Activated CD8-positive, alpha-beta T cell treated with anti-CD3 and anti-CD28 coated beads, Interleukin-2, amount 10 ng/mL, durations not matched to agents 7 days and 5 days (primary cell): ENCODE results near the gene FGFRL1. TPM values are rescaled to one million over a fixed set of nuclear protein-coding genes. Genes with fewer than 3 reads are reported as not detected.
"Not testable (repeated sequence)": the region's sequence is repeated elsewhere in the genome, so short reads cannot be mapped to it uniquely, and the experiment has no call there.

Source experiments
- ATAC-seq: fragments of 150-1000 bp; cut with Tn5 transposase; one replicate; pipeline ENCODE4 v1.10.0; 2021; ENCODE audit warnings: moderate library complexity
- CTCF ChIA-PET: fragments of 350-600 bp; sonication (Branson Sonifier 250); formaldehyde crosslinking; loops from one replicate; lab custom pipeline; 2021; ENCODE audit warnings: antibody characterized with exemption; lab: Charles Lee
- POLR2A ChIA-PET: fragments of 350-600 bp; sonication (Branson Sonifier 250); formaldehyde crosslinking; loops from one replicate; lab custom pipeline; 2021; ENCODE audit warnings: antibody characterized with exemption; lab: Charles Lee
- DNase-seq: peaks from one replicate; pipeline ENCODE4 v3.0.0-alpha.2; 2020
- H3K27ac Mint-ChIP-seq: one replicate; pipeline ENCODE4 v1.8.0; 2021; ENCODE audit warnings: mild to moderate bottlenecking, mixed read lengths
- H3K27me3 Mint-ChIP-seq: one replicate; pipeline ENCODE4 v1.8.0; 2021; ENCODE audit warnings: low read depth, mixed read lengths
- H3K36me3 Mint-ChIP-seq: one replicate; pipeline ENCODE4 v1.8.0; 2021; ENCODE audit warnings: low read depth, mixed read lengths
- H3K4me1 Mint-ChIP-seq: one replicate; pipeline ENCODE4 v1.8.0; 2021; ENCODE audit warnings: low read depth, mixed read lengths
- H3K4me3 Mint-ChIP-seq: one replicate; pipeline ENCODE4 v1.8.0; 2021; ENCODE audit warnings: mild to moderate bottlenecking, mixed read lengths
- H3K9me3 Mint-ChIP-seq: one replicate; pipeline ENCODE4 v1.8.0; 2022; ENCODE audit warnings: mixed read lengths; ENCODE audit not compliant: insufficient read depth
- total RNA-seq, 2 experiments: library from RNA; stranded (reverse); gene quantifications; one replicate each; pipeline ENCODE4 v1.2.3, GENCODE V29; 2021

FGFRL1 gene
- total RNA-seq, 2 experiments from 2014 or later, result 8.1 to 10.1 TPM

- Mint-ChIP-seq H3K27me3 (peaks cover 13% of the 10 kb centered on the region), H3K36me3 (no peaks in the 10 kb centered on the region), H3K4me1 (peaks cover 5% of the 10 kb centered on the region), H3K4me3 (no peak overlapping the region), H3K9me3 (no peaks in the 10 kb centered on the region), H3K27ac (no peak overlapping the region)
- CTCF ChIA-PET, result no interaction called here
- POLR2A ChIA-PET, result no interaction called here
- DNase-seq, result no peak
- ATAC-seq, result no peak
These were observed 39.2 kb downstream of the FGFRL1 start for GRCh38 chr4:1050486-1051213.

DNA sequence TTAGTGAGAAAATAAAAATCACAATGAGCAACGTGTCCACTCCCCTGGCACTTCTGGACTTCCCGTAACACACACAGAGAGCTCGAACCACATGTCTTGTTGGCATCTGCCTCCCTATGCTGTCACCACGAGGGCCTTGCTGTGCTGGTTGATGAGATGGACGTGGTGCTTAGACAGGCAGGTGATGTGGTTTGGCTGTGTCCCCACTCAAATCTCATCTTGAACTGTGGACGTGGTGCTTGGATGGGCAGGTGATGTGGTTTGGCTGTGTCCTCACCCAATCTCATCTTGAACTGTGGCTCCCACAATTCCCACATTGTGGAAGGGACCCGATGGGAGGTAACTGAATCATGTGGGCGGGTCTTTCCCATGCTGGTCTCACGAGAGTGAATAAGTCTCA, 40.0 kb downstream of the FGFRL1 start:
- Mint-ChIP-seq H3K27me3 (peaks cover 13% of the 10 kb centered on the region), H3K27ac (no peak overlapping the region), H3K36me3 (no peaks in the 10 kb centered on the region), H3K9me3 (no peaks in the 10 kb centered on the region), H3K4me1 (peaks cover 13% of the 10 kb centered on the region), H3K4me3 (no peak overlapping the region)
- no peak for ATAC-seq
- DNase-seq, result no peak
- CTCF ChIA-PET, result no interaction called here
- POLR2A ChIA-PET, result no interaction called here

- CTCF ChIA-PET, result no interaction called here
- Mint-ChIP-seq H3K27me3 (peaks cover 9% of the 10 kb centered on the region), H3K4me1 (peaks cover 12% of the 10 kb centered on the region), H3K36me3 (no peaks in the 10 kb centered on the region), H3K27ac (no peak overlapping the region), H3K4me3 (no peak overlapping the region), H3K9me3 (no peaks in the 10 kb centered on the region)
- no peak for ATAC-seq
- POLR2A ChIA-PET, result no interaction called here
- no peak for DNase-seq
These were observed 40.8 kb downstream of the FGFRL1 start for GRCh38 chr4:1052231-1052671.

DNA sequence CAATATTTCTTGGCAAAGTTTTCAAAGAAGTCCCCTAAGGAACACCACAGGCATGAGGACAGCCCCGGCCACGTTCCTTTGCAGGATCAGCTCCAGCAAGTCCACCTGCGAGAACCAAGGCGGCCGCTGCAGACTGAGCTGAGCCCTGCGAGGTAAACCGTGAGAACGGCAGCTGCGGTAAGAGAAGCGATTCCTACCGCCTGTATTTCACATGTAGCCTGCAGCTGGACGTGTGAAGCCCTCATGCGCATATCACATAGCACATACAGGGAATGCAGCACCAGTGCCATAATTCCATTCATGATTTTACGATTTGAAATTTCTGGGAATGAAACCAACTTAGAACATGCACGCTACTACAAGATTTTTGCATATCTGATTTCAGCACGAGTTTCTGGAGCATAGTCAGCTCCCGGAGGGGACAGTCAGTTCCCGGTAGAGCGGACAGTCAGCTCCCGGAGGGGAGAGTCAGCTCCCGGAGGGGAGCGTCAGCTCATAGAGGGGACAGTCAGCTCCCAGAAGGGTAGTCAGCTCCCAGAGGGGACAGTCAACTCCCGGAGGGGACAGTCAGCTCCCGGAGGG, 41.7 kb downstream of the FGFRL1 start:
- DNase-seq (no peak), ATAC-seq (no peak)
- Mint-ChIP-seq H3K4me1 (peaks cover 12% of the 10 kb centered on the region), H3K36me3 (no peaks in the 10 kb centered on the region), H3K9me3 (no peaks in the 10 kb centered on the region), H3K4me3 (no peak overlapping the region), H3K27me3 (peaks cover 8% of the 10 kb centered on the region), H3K27ac (no peak overlapping the region)
- POLR2A ChIA-PET, result interaction anchor here (0.6 kb wide), 1 partner anchor 174 kb away, joined by 4 read pairs; no protein-coding TSS in a partner anchor
- CTCF ChIA-PET, result no interaction called here

DNA sequence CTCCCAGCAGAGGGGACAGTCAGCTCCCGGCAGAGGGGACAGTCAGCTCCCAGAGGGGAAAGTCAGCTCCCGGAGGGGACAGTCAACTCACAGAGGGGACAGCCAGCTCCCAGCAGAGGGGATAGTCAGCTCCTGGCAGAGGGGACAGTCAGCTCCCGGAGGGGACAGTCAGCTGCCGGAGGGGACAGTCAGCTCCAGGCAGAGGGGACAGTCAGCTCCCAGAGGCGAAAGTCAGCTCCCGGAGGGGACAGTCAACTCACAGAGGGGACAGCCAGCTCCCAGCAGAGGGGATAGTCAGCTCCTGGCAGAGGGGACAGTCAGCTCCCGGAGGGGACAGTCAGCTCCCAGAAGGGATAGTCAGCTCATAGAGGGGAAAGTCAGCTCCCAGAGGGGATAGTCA, 42.5 kb downstream of the FGFRL1 start:
- ATAC-seq, H3K9me3 Mint-ChIP-seq, H3K4me3 Mint-ChIP-seq, CTCF ChIA-PET, H3K27me3 Mint-ChIP-seq, DNase-seq, H3K36me3 Mint-ChIP-seq, H3K27ac Mint-ChIP-seq: not testable (repeated sequence)
- POLR2A ChIA-PET, result interaction anchor here (0.6 kb wide), 1 partner anchor 175 kb away, joined by 4 read pairs; no protein-coding TSS in a partner anchor
- H3K4me1 Mint-ChIP-seq, result peaks cover 12% of the 10 kb centered on the region

- CTCF ChIA-PET, result interaction anchor here (1.5 kb wide), 1 partner anchor 20 kb away, joined by 4 read pairs; no protein-coding TSS in a partner anchor
- POLR2A ChIA-PET, H3K27ac Mint-ChIP-seq, H3K9me3 Mint-ChIP-seq, H3K4me3 Mint-ChIP-seq, H3K27me3 Mint-ChIP-seq, DNase-seq, ATAC-seq, H3K36me3 Mint-ChIP-seq: not testable (repeated sequence)
- H3K4me1 Mint-ChIP-seq, result peaks cover 12% of the 10 kb centered on the region
These were observed 43.3 kb downstream of the FGFRL1 start for GRCh38 chr4:1054696-1055242.

- H3K9me3 Mint-ChIP-seq, H3K27me3 Mint-ChIP-seq, H3K36me3 Mint-ChIP-seq, DNase-seq, POLR2A ChIA-PET: not testable (repeated sequence)
- Mint-ChIP-seq H3K4me3 (peak overlapping the region; percentile 55), H3K4me1 (peaks cover 12% of the 10 kb centered on the region), H3K27ac (peak overlapping the region; percentile 84)
- ATAC-seq, result peak; percentile 45
- CTCF ChIA-PET, result interaction anchor here (1.0 to 1.5 kb wide), 2 partner anchors 18 to 19 kb away, joined by 4 to 6 read pairs; no protein-coding TSS in a partner anchor
These were observed 43.8 kb downstream of the FGFRL1 start for GRCh38 chr4:1055243-1055701.

- CTCF ChIA-PET, result interaction anchor here (1.0 to 1.5 kb wide), 2 partner anchors 17 to 18 kb away, joined by 4 to 6 read pairs; no protein-coding TSS in a partner anchor
These were observed 44.5 kb downstream of the FGFRL1 start for GRCh38 chr4:1055721-1056590.

GRCh38 chr4:1056671-1057402, 45.4 kb downstream of the FGFRL1 start:
- DNase-seq, result no peak
- Mint-ChIP-seq H3K36me3 (no peaks in the 10 kb centered on the region), H3K9me3 (no peaks in the 10 kb centered on the region), H3K4me1 (peaks cover 12% of the 10 kb centered on the region), H3K4me3 (no peak overlapping the region), H3K27me3 (peaks cover 8% of the 10 kb centered on the region), H3K27ac (no peak overlapping the region)
- no peak for ATAC-seq
- ChIA-PET CTCF (interaction anchor here (0.7 kb wide), 1 partner anchor 393 kb away, joined by 3 read pairs; no protein-coding TSS in a partner anchor), POLR2A (no interaction called here)

More at GRCh38 chr4:1055721-1056590, 44.5 kb downstream of the FGFRL1 start:
- peaks cover 12% of the 10 kb centered on the region for H3K4me1 Mint-ChIP-seq
- peak overlapping the region; percentile 84 for H3K27ac Mint-ChIP-seq
- POLR2A ChIA-PET, result interaction anchor here (0.8 kb wide), 1 partner anchor 81 kb away, joined by 3 read pairs; no protein-coding TSS in a partner anchor
- H3K4me3 Mint-ChIP-seq, result peak overlapping the region; percentile 55
- H3K27me3 Mint-ChIP-seq, result peaks cover 8% of the 10 kb centered on the region
- H3K36me3 Mint-ChIP-seq, result no peaks in the 10 kb centered on the region
- DNase-seq (peak; percentile 88), ATAC-seq (peak; percentile 98)
- H3K9me3 Mint-ChIP-seq, result no peaks in the 10 kb centered on the region

DNA sequence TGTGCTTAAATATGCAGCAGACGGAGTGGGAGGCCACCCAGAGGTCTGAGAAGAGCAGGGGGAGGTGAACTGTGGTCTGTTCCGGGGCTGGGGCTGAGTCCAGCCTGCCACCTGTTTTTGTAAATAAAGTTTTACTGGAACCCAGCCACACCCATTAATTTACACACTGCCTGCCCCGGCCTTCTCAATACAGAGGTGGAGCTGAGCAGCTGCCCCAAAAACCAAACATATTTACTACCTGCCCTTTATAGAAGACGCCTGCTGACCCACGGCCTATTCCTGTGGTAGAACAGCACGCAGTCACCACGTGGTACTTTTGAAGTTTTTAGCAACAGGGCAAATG, 45.9 kb downstream of the FGFRL1 start:
- Mint-ChIP-seq H3K9me3 (no peaks in the 10 kb centered on the region), H3K4me3 (no peak overlapping the region), H3K27ac (no peak overlapping the region), H3K36me3 (no peaks in the 10 kb centered on the region), H3K27me3 (peaks cover 10% of the 10 kb centered on the region), H3K4me1 (peaks cover 15% of the 10 kb centered on the region)
- ATAC-seq, result no peak
- ChIA-PET POLR2A (no interaction called here), CTCF (interaction anchor here (0.7 kb wide), 1 partner anchor 392 kb away, joined by 3 read pairs; no protein-coding TSS in a partner anchor)
- no peak for DNase-seq
